Activated CD8-positive, alpha-beta memory T cell treated with anti-CD3 and anti-CD28 coated beads for 36 hours (primary cell): ENCODE results near the gene SEC61A2. TPM values are rescaled to one million over a fixed set of nuclear protein-coding genes. Genes with fewer than 3 reads are reported as not detected.
"Not testable (repeated sequence)": the region's sequence is repeated elsewhere in the genome, so short reads cannot be mapped to it uniquely, and the experiment has no call there.

ENCODE experiments used
- CTCF ChIA-PET: fragments of 350-600 bp; sonication (Branson Sonifier 250); formaldehyde crosslinking; loops from one replicate; lab custom pipeline; 2021; ENCODE audit warnings: antibody characterized with exemption; lab: Charles Lee
- POLR2A ChIA-PET: fragments of 350-600 bp; sonication (Branson Sonifier 250); formaldehyde crosslinking; loops from one replicate; lab custom pipeline; 2021; ENCODE audit warnings: antibody characterized with exemption; lab: Charles Lee
- total RNA-seq, 2 experiments: library from RNA; stranded (reverse); gene quantifications; one replicate each; pipeline ENCODE4 v1.2.3, GENCODE V29; 2021

SEC61A2 gene
- total RNA-seq = 10 to 100 TPM; 12.0 to 13.4 TPM

DNA sequence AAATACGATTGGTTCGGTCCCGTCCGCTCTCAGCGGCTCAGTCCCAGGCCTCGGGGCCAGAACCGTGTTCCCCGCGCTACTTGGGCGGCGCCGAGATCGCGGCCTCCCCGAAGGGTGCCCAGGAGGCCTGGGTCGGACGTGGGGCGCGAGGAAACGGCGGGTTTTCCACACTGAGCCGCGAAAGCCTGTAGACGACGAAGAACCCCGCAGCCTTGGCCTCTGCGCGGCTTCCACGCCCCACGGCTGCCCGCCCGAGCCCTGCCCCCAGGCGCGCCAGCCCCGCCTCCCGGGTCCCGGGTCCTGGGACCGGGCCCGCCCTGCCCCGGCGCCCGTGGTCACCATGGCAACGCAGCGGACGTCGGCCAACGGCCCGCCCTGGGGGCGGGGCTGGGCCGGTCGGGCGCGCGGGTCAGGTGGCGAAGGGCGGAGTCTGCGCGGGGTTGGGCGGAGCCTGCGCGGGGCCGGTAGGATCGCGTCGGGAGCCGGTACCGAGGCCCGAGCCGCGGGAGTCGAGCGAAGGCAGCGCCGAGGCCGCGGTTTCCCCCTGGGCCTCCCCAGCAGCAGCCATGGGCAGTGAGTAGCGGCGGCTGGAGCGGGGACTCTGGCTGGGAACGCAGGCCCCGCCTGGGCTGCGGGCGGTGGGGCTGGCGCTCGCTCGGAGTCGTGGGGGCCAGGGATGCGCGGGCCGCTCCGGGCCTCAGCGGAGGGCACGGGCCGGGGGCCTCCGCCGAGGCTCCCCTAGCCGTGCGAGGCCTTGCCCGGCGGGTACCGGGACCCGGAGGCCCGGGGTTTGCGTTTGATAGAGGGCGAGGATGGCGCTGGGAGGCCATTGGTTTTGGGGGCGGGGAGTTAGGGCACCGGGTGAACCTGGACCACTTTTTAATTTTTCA is at the start of gene SEC61A2:
Gene SEC61A2 (plus strand): TSS at position 456 of the 890 bp plus-strand sequence. CDS start 111 bp downstream, at position 567.
- ChIA-PET CTCF (interaction anchor here (1.0 to 1.4 kb wide), 4 partner anchors 10 to 86 kb away, joined by 3 to 7 read pairs (median 3); partner anchors contain the start of genes NUDT5 and UPF2), POLR2A (no interaction called here)

DNA sequence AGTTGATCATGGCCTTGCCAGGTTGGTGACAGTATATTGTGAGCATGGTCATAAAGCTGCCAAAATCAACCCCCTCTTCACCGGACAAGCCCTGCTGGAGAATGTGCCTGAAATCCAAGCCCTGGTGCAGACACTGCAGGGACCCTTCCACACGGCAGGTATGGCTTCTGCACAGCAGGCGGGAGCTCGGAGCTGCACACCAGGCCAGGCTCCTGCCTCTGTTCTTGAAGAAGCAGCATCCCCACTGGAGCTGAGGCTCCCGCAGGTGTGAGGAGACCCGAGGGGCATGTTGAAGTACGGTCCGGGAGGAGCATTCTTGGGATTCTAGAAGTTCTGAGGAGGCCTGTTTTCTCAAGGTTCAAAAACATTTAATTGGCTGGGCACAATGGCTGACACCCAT is 48.0 kb upstream of the SEC61A2 start:
- ChIA-PET CTCF (interaction anchor here (1.2 to 1.6 kb wide), 2 partner anchors 12 to 115 kb away, joined by 3 to 4 read pairs; no protein-coding TSS in a partner anchor), POLR2A (no interaction called here)

- ChIA-PET CTCF (interaction anchor here (1.6 kb wide), 1 partner anchor 12 kb away, joined by 4 read pairs; no protein-coding TSS in a partner anchor), POLR2A (no interaction called here)
Measured at GRCh38 chr10:12081879-12082557, 47.5 kb upstream of the SEC61A2 start.

DNA sequence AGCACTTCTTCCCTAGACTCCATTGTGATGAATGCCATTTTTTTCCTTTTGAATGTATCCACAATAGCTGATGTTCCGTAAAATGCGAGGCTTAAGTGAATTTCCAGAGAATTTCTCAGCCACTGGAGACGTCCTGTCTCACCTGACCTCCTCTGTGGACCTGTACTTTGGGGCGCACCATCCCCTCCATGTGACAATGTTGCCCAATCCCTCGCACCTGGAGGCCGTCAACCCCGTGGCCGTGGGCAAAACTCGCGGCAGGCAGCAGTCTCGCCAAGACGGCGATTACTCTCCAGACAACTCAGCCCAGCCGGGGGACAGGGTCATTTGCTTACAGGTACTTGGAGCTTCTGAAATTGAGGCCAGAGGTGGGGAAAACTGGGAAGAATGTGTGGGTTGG is 40.6 kb upstream of the SEC61A2 start:
- ChIA-PET CTCF (no interaction called here), POLR2A (no interaction called here)

- ChIA-PET CTCF (no interaction called here), POLR2A (no interaction called here)
Measured at GRCh38 chr10:12091421-12091820, 38.1 kb upstream of the SEC61A2 start.

GRCh38 chr10:12097361-12097760 is 32.1 kb upstream of the SEC61A2 start:
- CTCF ChIA-PET, POLR2A ChIA-PET: not testable (repeated sequence)

DNA sequence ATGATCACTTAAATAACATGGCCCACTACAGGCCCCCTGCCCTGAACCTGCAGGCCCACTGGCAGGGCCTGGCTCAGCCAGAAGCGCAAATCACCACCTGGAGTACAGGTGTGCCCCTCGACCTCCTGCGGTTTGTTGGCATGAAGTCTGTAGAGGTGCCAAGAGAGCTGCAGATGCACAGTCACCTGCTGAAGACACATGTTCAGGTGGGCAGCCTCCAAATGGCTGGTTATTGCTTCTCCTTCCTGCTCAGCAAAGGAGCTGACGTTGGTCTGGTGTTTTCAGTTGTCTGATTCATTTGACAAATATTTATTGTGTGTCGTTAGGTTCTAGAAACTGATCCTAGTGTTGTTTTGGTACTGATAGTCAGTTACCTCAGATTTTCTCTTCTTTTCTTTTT is 31.7 kb upstream of the SEC61A2 start:
- ChIA-PET CTCF (no interaction called here), POLR2A (no interaction called here)

DNA sequence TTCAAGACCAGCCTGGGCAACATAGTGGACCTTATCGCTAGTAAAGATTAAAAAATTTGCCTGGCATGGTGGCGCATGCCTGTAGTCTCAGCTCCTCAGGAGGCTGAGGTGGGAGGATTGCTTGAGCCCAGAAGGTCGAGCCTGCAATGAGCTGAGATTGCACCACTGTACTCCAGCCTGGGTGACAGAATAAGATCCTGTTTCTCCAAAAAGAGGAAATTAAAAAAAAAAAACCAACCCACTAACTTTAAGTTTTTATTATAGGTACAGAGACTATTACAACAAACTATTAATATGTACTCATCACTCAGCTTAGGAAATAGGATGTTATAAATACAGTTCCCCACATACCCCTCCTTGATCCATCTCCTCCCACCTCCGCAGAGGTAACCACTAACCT is 30.5 kb upstream of the SEC61A2 start:
- CTCF ChIA-PET = no interaction called here
- POLR2A ChIA-PET = no interaction called here

DNA sequence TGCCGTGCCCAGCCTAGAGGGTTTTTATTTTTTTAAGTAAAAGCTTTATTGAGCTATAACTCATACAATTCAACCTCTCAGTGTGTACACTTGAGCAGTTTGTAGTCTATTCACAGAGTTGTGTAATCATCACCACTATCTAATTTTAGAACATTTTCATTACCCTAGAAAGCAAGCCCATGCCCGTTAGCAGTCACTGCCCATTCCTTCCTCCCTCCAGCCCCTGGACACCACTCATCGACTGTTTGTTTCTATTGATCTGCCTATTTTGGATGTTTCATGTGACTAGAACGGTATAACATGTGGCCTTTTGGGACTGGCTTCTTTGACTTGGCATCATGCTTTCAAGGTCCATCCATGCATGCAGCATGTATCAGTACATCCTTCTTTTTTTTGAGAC is 25.7 kb upstream of the SEC61A2 start:
- CTCF ChIA-PET = no interaction called here
- POLR2A ChIA-PET = no interaction called here

- POLR2A ChIA-PET = no interaction called here
- CTCF ChIA-PET = no interaction called here
Measured at GRCh38 chr10:12107781-12108180, 21.7 kb upstream of the SEC61A2 start.

- ChIA-PET CTCF (interaction anchor here (1.0 kb wide), 1 partner anchor 21 kb away, joined by 3 read pairs; no protein-coding TSS in a partner anchor), POLR2A (no interaction called here)
Measured at GRCh38 chr10:12109286-12109685, 20.2 kb upstream of the SEC61A2 start.

DNA sequence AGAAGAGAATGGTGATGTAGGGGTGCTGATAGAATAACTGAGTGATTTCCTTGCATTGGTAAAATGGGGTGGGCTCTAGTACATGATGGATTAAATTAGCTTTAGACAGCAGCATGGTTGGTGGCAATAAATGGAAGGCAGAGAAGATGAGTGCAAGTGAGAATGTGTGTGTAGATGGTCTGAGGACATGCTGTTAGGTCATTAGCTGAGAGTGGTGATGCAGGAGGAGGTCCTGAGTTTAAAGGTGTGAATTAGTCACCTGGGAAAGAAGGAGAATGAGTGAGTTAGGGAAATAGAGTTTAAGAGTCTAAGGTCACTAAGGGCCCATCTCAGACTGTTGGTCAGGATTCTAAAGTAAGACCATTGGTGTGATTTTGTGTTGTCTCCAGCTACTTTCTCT is 17.9 kb upstream of the SEC61A2 start:
- ChIA-PET CTCF (no interaction called here), POLR2A (no interaction called here)

DNA sequence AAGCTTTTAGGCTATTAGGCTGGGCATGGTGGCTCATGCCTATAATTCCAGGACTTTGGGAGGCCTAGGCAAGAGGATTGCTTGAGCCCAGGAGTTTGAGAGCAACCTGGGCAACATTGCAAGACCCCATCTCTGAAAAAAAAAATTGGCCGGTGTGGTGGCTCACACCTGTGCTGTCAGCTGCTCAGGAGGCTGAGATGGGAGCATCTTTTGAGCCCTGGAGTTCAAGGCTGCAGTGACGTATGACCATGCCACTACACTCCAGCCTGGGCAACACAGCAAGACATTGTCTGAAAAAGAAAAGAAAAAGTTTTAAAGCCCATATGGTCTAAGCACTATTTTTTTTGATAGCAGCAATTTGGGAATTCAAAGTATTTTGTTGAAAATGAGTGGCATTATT is 15.8 kb upstream of the SEC61A2 start:
- CTCF ChIA-PET = no interaction called here

DNA sequence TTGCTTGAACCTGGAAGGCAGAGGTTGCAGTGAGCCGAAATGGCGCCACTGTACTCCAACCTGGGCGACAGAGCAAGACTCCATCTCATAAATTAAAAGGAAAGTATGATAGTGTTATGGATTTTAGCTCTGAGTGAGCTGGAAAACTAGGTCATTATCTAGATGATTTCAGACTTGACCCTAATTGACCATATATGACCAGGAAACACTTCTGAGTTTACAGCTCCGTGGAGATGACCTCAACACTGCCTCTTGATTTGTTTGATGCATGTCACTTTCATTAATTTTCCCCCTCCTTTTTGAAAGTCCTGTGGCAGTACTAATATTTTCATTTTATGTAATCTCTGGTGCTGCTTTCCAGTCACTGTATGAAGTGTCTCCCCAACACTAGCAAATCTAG is 7.8 kb upstream of the SEC61A2 start:
- CTCF ChIA-PET = no interaction called here
- POLR2A ChIA-PET = interaction anchor here (0.7 kb wide), 1 partner anchor 79 kb away, joined by 5 read pairs; the partner anchor contains the start of gene UPF2

More for the DNA sequence above, 15.8 kb upstream of the SEC61A2 start:
- POLR2A ChIA-PET = no interaction called here

- ChIA-PET POLR2A (no interaction called here), CTCF (interaction anchor here (0.7 to 1.4 kb wide), 6 partner anchors 9 to 87 kb away, joined by 3 to 7 read pairs (median 3); partner anchors contain the start of genes DHTKD1, NUDT5 and UPF2)
Measured at GRCh38 chr10:12130237-12130872, 878 bp downstream of the SEC61A2 start.

GRCh38 chr10:12135631-12136030 is 6.2 kb downstream of the SEC61A2 start:
- ChIA-PET CTCF (no interaction called here), POLR2A (no interaction called here)

DNA sequence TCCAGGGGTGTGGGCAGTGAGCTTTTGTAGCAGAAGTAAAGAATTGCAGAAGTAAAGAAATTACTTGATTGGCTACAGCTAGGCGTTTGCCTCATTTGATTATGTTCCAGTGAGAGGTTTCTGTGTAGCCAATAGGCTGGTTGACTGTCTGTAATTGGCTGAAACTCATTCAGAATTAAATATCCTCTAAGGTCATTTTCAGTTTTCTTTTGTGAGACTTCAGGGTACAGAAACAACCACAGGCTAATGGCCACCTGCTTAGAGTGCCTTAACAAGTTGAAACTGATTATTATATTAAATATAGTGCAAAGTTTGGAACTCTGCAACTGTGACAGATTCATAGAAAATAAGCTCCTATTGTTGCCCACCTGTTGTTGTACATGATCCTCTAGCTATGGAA is 10.6 kb downstream of the SEC61A2 start:
- CTCF ChIA-PET = interaction anchor here (0.5 to 1.6 kb wide), 2 partner anchors 10 to 222 kb away, joined by 3 to 4 read pairs; no protein-coding TSS in a partner anchor

GRCh38 chr10:12144538-12144937 is 15.1 kb downstream of the SEC61A2 start:
- ChIA-PET CTCF (no interaction called here), POLR2A (interaction anchor here (0.6 kb wide), 1 partner anchor 22 kb away, joined by 3 read pairs; no protein-coding TSS in a partner anchor)

More for the DNA sequence above, 10.6 kb downstream of the SEC61A2 start:
- POLR2A ChIA-PET = interaction anchor here (0.6 to 0.7 kb wide), 2 partner anchors 19 to 58 kb away, joined by 4 to 5 read pairs; no protein-coding TSS in a partner anchor

GRCh38 chr10:12150163-12150562 is 20.7 kb downstream of the SEC61A2 start:
- CTCF ChIA-PET = no interaction called here
- POLR2A ChIA-PET = no interaction called here
